Keratinocyte (primary cell): ENCODE data around the gene MS4A4A. TPM values are rescaled to one million over a fixed set of nuclear protein-coding genes. Genes with fewer than 3 reads are reported as not detected.

ENCODE experiments used
- DNase-seq: peaks from one replicate; pipeline ENCODE4 v3.0.0-alpha.2; 2011; ENCODE audit warnings: low read depth, missing footprints, low spot score
- FAIRE-seq: peaks from 2 replicates; lab custom pipeline; 2011; peaks lifted over from hg19 to GRCh38; lab: Jason Lieb, UNC
- H2AFZ ChIP-seq: 2 replicates; pipeline ENCODE4 v1.6.0; 2012; ENCODE audit warnings: low read length, control low read depth, inconsistent platforms; ENCODE audit not compliant: control insufficient read depth
- H3K27ac ChIP-seq: 2 replicates; pipeline ENCODE4 v1.5.1; 2011; ENCODE audit warnings: low read length; ENCODE audit not compliant: control insufficient read depth, insufficient read depth
- H3K27me3 ChIP-seq: 3 replicates; pipeline ENCODE4 v1.6.0; 2011; ENCODE audit warnings: low read length; ENCODE audit not compliant: control insufficient read depth, insufficient read depth; ENCODE audit errors: extremely low read depth
- H3K36me3 ChIP-seq, 2 experiments: 2 replicates in 1 of 2; 3 replicates in 1 of 2; pipeline ENCODE4 v1.5.1; 2011; ENCODE audit warnings: low read length in 2 of 2, mild to moderate bottlenecking in 1 of 2; ENCODE audit not compliant: control insufficient read depth in 2 of 2, insufficient read depth in 2 of 2; ENCODE audit errors: extremely low read depth in 1 of 2
- H3K4me1 ChIP-seq: 3 replicates; pipeline ENCODE4 v1.5.1; 2011; ENCODE audit warnings: low read length; ENCODE audit not compliant: control insufficient read depth, insufficient read depth; ENCODE audit errors: extremely low read depth
- H3K4me2 ChIP-seq: 3 replicates; pipeline ENCODE4 v1.6.0; 2011; ENCODE audit warnings: low read depth, low read length; ENCODE audit not compliant: control insufficient read depth, insufficient read depth; ENCODE audit errors: extremely low read depth
- H3K4me3 ChIP-seq, 3 experiments: fragments of 200-600 bp in 1 of 3; sonication (generic) in 1 of 3; 2 replicates in 2 of 3; 3 replicates in 1 of 3; pipeline ENCODE4 v1.5.1; 2011 to 2016; ENCODE audit warnings: low read length in 3 of 3, mild to moderate bottlenecking in 3 of 3, control low read depth in 2 of 3, inconsistent platforms in 1 of 3, low read depth in 1 of 3, mixed read lengths in 1 of 3, mixed run types in 1 of 3, moderate library complexity in 1 of 3; ENCODE audit not compliant: control insufficient read depth in 2 of 3, insufficient read depth in 2 of 3; ENCODE audit errors: extremely low read depth in 1 of 3
- H3K79me2 ChIP-seq: 2 replicates; pipeline ENCODE4 v1.6.0; 2012; ENCODE audit warnings: low read length; ENCODE audit not compliant: control insufficient read depth, insufficient read depth
- H3K9ac ChIP-seq: 3 replicates; pipeline ENCODE4 v1.6.0; 2011; ENCODE audit warnings: low read length; ENCODE audit not compliant: control insufficient read depth, insufficient read depth; ENCODE audit errors: extremely low read depth
- H3K9me1 ChIP-seq: 3 replicates; pipeline ENCODE4 v1.6.0; 2011; ENCODE audit warnings: low read length; ENCODE audit not compliant: control insufficient read depth, insufficient read depth; ENCODE audit errors: extremely low read depth
- H3K9me3 ChIP-seq: 2 replicates; pipeline ENCODE4 v1.5.1; 2012; ENCODE audit warnings: low read depth, low read length; ENCODE audit not compliant: control insufficient read depth
- H4K20me1 ChIP-seq: 3 replicates; pipeline ENCODE4 v1.6.0; 2011; ENCODE audit warnings: low read length; ENCODE audit not compliant: control insufficient read depth, insufficient read depth; ENCODE audit errors: extremely low read depth
- EZH2 ChIP-seq: IDR thresholded peaks from one replicate; pipeline ENCODE4 v1.6.1; 2012; ENCODE audit warnings: inconsistent platforms, mild to moderate bottlenecking, low read length, moderate library complexity
- dilution Hi-C: fragments of 300-500 bp; cut with MboI; formaldehyde crosslinking; loops from one replicate; pipeline ENCODE4 v1.7.0; 2020; ENCODE audit warnings: low sequenced_read_pairs; ENCODE audit not compliant: extremely low pct_ligation_motif_present
- polyA plus RNA-seq, 5 experiments: library from polyadenylated mRNA; depleted of rRNA in 3 of 5; stranded (reverse) in 3 of 5; stranded (forward) in 1 of 5; unstranded in 1 of 5; fragments of >200 nt; gene quantifications; 1 replicate in 1 of 5; 2 replicates in 3 of 5; 3 replicates in 1 of 5; pipeline versions ENCODE4 v1.2.1 to v1.2.3, GENCODE V29; 2011 to 2012; ENCODE audit warnings: missing spikeins in 2 of 5, low read depth in 1 of 5, low replicate concordance in 1 of 5
- TF ChIP-seq, protein P1 (sequence below), 3 experiments: IDR thresholded peaks in 1 of 3; conservative IDR thresholded peaks in 1 of 3; optimal IDR thresholded peaks in 1 of 3; 2 replicates in 2 of 3; 3 replicates in 1 of 3; pipeline versions ENCODE3 to v1.5.1; 2011; ENCODE audit warnings: low read length in 3 of 3, mild to moderate bottlenecking in 3 of 3, moderate library complexity in 2 of 3, control low read depth in 1 of 3, inconsistent platforms in 1 of 3; ENCODE audit not compliant: insufficient read depth in 2 of 3; ENCODE audit errors: extremely low read depth in 1 of 3

MS4A4A gene
- polyA plus RNA-seq, 1 donor (not counting 4 experiments of a cell fraction or from before 2014, with no cell fraction given), result not detected

DNA sequence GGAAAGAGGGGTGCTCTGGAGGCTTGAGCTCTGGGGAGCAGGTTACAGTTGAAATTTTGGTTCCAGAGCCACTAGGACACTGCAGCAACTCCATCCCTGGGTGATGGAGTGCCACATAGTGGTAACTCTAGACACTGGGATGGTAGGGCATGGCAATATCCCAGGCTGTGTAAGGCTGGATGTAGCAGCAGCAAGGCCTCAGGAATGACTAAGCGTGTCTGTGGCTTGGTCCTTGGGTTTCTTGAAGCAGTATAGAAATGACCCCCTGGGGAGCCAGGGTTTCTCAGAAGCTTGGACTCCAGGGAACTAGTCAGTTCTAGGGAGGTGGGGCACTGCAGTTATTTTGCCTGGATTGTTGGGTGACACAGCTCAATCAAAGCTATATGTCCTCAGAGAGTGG, 8.1 kb downstream of the MS4A4A start:
- no peak for TF ChIP-seq EZH2
- TF ChIP-seq, protein P1, sequence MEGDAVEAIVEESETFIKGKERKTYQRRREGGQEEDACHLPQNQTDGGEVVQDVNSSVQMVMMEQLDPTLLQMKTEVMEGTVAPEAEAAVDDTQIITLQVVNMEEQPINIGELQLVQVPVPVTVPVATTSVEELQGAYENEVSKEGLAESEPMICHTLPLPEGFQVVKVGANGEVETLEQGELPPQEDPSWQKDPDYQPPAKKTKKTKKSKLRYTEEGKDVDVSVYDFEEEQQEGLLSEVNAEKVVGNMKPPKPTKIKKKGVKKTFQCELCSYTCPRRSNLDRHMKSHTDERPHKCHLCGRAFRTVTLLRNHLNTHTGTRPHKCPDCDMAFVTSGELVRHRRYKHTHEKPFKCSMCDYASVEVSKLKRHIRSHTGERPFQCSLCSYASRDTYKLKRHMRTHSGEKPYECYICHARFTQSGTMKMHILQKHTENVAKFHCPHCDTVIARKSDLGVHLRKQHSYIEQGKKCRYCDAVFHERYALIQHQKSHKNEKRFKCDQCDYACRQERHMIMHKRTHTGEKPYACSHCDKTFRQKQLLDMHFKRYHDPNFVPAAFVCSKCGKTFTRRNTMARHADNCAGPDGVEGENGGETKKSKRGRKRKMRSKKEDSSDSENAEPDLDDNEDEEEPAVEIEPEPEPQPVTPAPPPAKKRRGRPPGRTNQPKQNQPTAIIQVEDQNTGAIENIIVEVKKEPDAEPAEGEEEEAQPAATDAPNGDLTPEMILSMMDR (optimal IDR thresholded peaks at IDR 0.05 in 1 of 3, IDR thresholded peaks at IDR 0.05 in 1 of 3, conservative IDR thresholded peaks at IDR 0.05 in 1 of 3; ENCODE audit: extremely low read depth in 1 of 3, insufficient read depth in 2 of 3, low read length in 3 of 3), result no peak
- H3K27me3 ChIP-seq, result no peaks in the 10 kb centered on the region
- no peaks in the 10 kb centered on the region for H3K79me2 ChIP-seq
- H2AFZ ChIP-seq, result no peak overlapping the region
- no peaks in the 10 kb centered on the region for H4K20me1 ChIP-seq
- no peak overlapping the region for H3K27ac ChIP-seq
- no peaks in the 10 kb centered on the region for H3K9me1 ChIP-seq
- H3K4me1 ChIP-seq, result no peaks in the 10 kb centered on the region
- dilution Hi-C loops, result no loop called here
- no peak for FAIRE-seq
- H3K4me2 ChIP-seq, result no peak overlapping the region
- H3K4me3 ChIP-seq, result no peak overlapping the region
- H3K9ac ChIP-seq, result no peak overlapping the region
- no peaks in the 10 kb centered on the region for H3K36me3 ChIP-seq
- DNase-seq, result no peak
- H3K9me3 ChIP-seq, result no peaks in the 10 kb centered on the region

GRCh38 chr11:60292145-60292544, 11.7 kb downstream of the MS4A4A start:
- Histone ChIP-seq H3K36me3 (no peaks in the 10 kb centered on the region), H3K4me1 (no peaks in the 10 kb centered on the region), H4K20me1 (no peaks in the 10 kb centered on the region), H3K4me3 (no peak overlapping the region), H3K9me1 (no peaks in the 10 kb centered on the region), H3K4me2 (no peak overlapping the region), H3K9ac (no peak overlapping the region), H3K9me3 (no peaks in the 10 kb centered on the region), H2AFZ (no peak overlapping the region), H3K27me3 (no peaks in the 10 kb centered on the region), H3K27ac (no peak overlapping the region), H3K79me2 (no peaks in the 10 kb centered on the region)
- DNase-seq (no peak), FAIRE-seq (no peak)
- TF ChIP-seq, protein P1 (optimal IDR thresholded peaks at IDR 0.05 in 1 of 3, IDR thresholded peaks at IDR 0.05 in 1 of 3, conservative IDR thresholded peaks at IDR 0.05 in 1 of 3; ENCODE audit: extremely low read depth in 1 of 3, insufficient read depth in 2 of 3, low read length in 3 of 3), result no peak
- no peak for TF ChIP-seq EZH2
- dilution Hi-C loops, result no loop called here
